GM19023 (cell line): ENCODE results near the gene POP4.
A peak's percentile ranks its signal among the peaks of the same experiment; 100 is the strongest.
"Not testable (repeated sequence)": the region's sequence is repeated elsewhere in the genome, so short reads cannot be mapped to it uniquely, and the experiment has no call there.

Source experiments
- ATAC-seq: cut with Tn5 transposase; IDR thresholded peaks from one replicate; pipeline ENCODE4 v1.9.1; 2021; ENCODE audit warnings: mild to moderate bottlenecking, moderate library complexity; ENCODE audit not compliant: unreplicated experiment

Gene POP4

GRCh38 chr19:29610574-29611271 is 4.6 kb downstream of the POP4 start:
- peak; percentile 81 for ATAC-seq

- no peak for ATAC-seq
Measured at GRCh38 chr19:29612121-29612520, 6.0 kb downstream of the POP4 start.

GRCh38 chr19:29612801-29613595 is 6.9 kb downstream of the POP4 start:
- ATAC-seq: no peak

GRCh38 chr19:29614046-29614445 is 8.0 kb downstream of the POP4 start:
- ATAC-seq: no peak

- ATAC-seq: no peak
Measured at GRCh38 chr19:29614780-29615179, 8.7 kb downstream of the POP4 start.

GRCh38 chr19:29615891-29616425 is 9.9 kb downstream of the POP4 start:
- no peak for ATAC-seq

GRCh38 chr19:29616541-29616940 is 10.5 kb downstream of the POP4 start:
- no peak for ATAC-seq

- ATAC-seq: no peak
Measured at GRCh38 chr19:29617366-29618266, 11.5 kb downstream of the POP4 start.

GRCh38 chr19:29618434-29618833 is 12.4 kb downstream of the POP4 start:
- ATAC-seq: no peak

- no peak for ATAC-seq
Measured at GRCh38 chr19:29618871-29619270, 12.8 kb downstream of the POP4 start.

- no peak for ATAC-seq
Measured at GRCh38 chr19:29620931-29621351, 14.9 kb downstream of the POP4 start.

GRCh38 chr19:29622166-29623070 is 16.3 kb downstream of the POP4 start:
- ATAC-seq: peak; percentile 45

GRCh38 chr19:29623726-29624488 is 17.8 kb downstream of the POP4 start:
- no peak for ATAC-seq

GRCh38 chr19:29624489-29625185 is 18.6 kb downstream of the POP4 start:
- no peak for ATAC-seq

- ATAC-seq: no peak
Measured at GRCh38 chr19:29625186-29625651, 19.1 kb downstream of the POP4 start.

- no peak for ATAC-seq
Measured at GRCh38 chr19:29626386-29626785, 20.3 kb downstream of the POP4 start.

GRCh38 chr19:29626832-29627231 is 20.7 kb downstream of the POP4 start:
- ATAC-seq: not testable (repeated sequence)

- no peak for ATAC-seq
Measured at GRCh38 chr19:29628661-29629385, 22.7 kb downstream of the POP4 start.
